HG03354 (cell line): ENCODE data around the gene FBLIM1.

Experiments used
- ATAC-seq: cut with Tn5 transposase; IDR thresholded peaks from one replicate; pipeline ENCODE4 v1.9.1; 2021; ENCODE audit warnings: mild to moderate bottlenecking; ENCODE audit not compliant: unreplicated experiment, poor library complexity, severe bottlenecking

FBLIM1 gene

DNA sequence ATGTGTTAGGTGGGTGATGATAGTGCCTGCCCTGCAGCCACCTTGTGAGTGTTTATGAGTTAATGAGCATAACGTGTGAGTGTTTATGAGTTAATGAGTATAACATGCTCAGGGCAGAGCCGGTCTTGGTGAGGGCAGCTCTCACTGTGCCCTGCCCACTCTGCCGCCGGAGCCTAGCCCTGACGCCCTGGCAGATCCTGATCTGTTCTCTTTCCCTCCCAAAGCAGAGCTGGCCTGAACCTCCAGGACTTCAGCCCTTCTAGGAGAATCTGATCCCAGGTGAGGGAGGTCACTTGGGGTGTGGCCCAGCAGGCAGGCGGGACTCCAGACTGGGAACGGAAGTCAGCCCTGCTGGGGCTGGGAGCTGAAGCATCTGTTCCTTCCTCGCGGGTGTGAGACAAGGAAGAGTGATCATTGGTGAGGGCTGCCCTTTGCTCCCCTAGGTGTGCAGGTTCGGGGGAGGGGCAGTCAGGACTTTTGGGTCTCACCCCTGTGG is 5.7 kb downstream of the FBLIM1 start:
- ATAC-seq: no peak

DNA sequence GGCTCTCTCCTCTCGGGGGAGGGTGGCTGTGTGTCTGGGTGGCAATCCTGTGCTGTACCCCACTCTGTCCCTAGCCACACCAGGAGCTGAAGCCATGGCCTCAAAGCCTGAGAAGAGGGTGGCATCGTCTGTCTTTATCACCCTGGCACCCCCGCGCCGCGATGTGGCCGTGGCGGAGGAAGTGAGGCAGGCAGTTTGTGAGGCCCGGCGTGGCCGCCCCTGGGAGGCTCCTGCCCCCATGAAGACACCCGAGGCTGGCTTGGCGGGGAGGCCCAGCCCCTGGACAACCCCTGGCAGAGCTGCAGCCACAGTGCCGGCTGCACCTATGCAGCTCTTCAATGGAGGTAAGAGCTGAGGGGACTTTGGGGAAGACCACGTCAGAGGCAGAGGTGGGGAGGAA is 6.3 kb downstream of the FBLIM1 start:
- no peak for ATAC-seq

DNA sequence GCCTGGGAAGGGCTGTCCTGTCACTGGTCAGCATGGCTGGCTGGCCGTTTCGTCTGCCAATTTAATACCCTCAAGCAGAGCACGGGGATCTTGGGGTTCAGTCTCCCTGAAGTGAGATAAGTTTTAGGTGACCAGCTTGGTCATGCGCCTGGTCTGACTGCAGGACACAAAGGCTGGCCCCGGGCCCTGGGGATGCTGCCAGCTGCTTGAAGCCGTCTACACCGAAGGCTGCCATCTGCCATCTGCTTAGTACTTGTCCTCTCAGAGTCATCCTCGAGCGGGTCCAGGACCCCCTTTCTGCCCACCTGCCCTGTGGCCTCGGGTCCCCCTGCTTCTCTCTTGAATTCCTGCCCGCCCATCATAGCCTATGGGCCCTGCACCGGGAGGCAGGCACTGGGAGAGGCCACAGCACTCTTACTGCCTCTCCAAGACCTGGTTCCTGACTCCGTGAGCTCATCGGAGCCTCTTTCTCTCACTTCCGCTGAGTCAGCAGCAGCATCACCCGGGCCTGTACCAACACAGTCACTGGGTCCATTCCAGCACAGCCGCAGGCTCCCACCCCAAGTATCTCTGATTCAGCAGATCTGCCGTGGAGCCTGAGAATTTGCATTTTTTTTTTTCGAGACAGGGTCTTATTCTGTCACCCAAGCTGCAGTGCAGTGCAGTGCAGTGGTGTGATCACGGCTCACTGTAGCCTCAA is 7.0 kb downstream of the FBLIM1 start:
- ATAC-seq: no peak

DNA sequence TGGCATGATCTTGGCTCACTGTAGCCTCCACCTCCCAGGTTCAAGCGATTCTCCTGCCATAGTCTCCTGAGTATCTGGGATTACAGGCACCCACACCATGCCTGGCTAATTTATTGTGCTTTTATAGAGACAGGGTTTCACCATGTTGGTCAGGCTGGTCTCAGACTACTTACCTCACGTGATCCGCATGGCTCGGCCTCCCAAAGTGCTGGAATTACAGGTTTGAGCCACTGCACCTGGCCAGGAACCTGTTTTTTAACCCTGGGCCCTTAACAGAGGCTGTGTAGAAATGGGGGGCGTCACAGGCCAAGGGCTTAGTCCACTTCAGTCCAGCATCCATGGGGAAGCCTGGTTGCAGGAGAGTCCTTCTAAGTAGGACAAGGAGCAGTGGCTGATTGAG is 9.3 kb downstream of the FBLIM1 start:
- no peak for ATAC-seq

DNA sequence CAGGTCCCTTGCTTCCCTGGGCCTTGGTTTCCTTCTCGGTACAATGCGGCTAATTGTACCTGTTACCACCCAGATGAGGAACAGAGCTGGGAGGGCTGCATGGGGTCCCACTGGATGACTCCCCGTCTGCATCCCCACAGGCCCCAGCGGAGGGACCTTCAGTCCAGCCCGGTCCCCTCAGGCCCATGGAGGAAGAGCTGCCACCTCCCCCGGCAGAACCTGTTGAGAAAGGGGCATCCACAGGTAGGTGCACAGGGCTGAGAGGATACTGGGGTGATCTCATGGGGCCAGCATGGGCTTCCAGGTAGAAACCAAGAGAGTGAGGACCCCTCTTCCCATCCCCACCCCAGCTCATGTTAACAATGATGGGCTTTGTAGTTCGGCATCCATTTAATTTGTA is 9.8 kb downstream of the FBLIM1 start:
- no peak for ATAC-seq

DNA sequence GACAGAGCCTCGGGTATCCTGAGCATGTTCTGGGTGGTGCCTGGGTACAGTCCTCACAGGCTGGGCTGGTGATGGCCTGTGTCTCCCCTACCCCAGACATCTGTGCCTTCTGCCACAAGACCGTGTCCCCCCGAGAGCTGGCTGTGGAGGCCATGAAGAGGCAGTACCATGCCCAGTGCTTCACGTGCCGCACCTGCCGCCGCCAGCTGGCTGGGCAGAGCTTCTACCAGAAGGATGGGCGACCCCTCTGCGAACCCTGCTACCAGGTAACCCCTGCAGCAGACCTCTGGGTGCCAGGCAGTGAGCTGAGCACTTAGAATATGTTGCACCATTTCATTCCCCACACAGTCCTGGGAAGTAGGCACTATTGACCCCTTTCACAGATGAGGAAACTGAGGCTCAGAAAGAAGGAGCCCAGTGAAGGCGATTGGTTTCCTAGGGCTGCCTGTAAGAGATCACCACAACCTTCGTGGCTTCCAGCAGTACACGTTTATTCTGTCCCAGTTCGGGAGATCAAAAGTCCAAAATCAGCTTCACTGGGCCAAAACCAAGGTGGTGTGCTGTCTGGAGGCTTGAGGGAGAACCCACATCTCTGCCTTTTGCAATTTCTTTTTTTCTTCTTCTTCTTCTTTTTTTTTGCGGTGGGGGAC is 11.8 kb downstream of the FBLIM1 start:
- no peak for ATAC-seq

DNA sequence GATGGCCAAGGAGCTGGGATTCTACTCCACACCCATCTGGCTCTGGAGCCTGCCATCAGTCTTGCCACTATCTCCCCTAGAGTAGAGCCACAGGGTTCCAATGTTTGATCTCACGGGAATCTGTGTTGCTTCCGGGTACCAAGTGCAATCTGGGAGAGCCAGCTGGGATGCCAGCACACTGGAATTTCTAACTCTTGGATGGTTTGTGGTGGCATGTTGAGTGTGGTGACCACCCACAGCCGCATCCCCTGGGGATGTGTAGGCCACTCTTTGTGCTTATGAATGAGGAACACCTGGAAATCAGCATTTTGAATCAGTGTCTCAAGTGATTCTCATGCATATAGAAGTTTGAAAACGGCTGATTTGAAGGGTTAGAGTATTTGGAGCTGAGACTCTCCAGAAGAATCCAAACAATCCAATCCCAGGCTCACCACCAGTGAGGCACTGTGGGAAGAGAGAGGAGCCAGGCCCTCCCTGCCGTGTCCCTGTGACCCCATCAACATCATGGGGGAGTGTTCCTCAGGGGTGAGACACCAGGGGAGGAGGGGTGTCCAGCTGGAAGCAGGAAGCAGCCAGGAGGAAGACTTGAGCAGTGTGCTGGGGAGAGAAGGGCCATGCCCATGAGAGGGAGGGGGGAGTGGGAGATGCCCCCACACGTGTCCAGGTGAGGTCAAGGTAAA is 13.4 kb downstream of the FBLIM1 start:
- ATAC-seq: no peak

DNA sequence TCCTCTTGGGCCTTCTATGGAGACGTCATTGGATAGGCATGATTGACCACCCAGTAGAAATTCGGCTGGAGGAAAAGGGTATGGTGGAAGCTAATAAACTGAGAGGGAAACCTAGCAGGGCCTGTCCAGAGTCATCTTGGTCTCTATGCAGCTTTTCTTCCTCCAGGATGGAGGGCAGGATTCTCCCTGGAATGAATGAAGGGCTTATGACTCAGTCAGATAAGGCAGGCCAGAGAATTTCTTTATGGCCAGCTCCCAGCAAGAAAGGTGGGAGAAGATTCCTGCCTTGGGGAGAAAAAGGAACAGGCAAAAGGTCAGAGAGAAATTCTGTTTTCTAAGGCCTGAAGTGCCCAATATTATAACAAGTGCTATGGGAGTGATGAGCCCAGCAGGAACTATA is 17.1 kb downstream of the FBLIM1 start:
- ATAC-seq: no peak

DNA sequence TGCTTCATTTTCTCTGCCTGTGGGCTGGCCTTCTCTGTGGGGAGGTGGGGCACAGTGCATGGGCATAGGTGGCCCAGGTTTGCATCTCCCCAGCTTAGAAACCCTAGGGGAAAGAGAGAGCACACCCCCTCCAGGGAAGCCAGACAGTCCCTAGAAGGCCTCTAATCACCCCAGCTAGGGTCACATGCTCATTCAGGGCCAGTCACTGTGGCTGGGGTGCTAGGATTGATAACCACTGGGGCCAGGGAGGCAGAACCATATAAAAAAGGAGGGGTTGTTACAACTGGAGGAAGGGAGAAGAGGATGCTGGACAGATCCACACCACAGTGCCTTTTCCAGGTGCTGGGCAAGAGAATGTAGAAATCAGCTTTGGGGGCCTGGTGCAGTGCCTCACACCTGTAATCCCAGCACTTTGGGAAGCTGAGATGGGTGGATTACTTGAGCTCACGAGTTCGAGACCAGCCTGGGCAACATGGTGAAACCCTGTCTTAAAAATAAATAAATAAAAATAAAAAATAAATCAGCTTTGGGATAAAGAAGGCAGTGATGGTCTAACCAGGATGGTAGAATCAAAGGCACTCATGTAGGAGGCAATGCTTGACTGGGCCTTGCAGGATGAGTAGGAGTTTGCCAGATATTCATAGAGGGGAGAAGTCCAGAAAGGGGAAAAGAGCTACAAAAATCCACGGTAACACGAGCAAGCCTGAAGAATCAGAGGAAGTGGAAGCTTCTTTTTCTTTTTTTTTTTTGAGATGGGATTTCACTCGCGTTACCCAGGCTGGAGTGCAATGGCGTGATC is 19.5 kb downstream of the FBLIM1 start:
- ATAC-seq: no peak

DNA sequence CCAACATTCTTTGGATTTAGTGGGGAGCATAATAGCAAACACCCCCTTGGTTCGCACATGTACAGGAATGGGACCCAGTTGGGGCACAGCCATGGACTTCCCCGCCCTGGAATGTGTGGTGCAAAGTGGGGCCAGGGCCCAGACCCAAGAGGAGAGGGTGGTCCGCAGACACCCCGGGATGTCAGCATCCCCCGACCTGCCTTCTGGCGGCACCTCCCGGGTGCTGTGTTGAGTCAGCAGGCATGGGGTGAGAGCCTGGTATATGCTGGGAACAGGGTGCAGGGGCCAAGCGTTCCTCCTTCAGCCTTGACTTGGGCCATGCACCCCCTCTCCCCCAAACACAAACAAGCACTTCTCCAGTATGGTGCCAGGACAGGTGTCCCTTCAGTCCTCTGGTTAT is 27.1 kb downstream of the FBLIM1 start:
- no peak for ATAC-seq

DNA sequence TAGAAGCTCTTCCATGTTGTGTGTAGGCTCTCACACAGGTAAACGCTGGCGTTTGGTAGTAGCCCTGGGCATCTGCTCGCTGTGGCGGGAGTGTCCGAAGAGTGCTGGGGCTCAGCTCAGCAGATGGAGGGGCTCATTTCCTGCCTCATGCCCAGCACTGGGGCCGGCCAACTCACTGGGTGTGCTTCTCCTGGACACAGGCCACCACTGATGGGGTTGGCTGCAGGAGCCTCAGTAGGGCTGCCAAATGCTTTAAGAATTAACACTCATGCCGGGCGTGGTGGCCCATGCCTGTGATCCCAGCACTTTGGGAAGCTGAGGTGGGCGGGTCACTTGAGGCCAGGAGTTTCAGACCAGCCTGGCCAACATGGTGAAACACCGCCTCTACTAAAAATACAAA is 28.0 kb downstream of the FBLIM1 start:
- no peak for ATAC-seq

DNA sequence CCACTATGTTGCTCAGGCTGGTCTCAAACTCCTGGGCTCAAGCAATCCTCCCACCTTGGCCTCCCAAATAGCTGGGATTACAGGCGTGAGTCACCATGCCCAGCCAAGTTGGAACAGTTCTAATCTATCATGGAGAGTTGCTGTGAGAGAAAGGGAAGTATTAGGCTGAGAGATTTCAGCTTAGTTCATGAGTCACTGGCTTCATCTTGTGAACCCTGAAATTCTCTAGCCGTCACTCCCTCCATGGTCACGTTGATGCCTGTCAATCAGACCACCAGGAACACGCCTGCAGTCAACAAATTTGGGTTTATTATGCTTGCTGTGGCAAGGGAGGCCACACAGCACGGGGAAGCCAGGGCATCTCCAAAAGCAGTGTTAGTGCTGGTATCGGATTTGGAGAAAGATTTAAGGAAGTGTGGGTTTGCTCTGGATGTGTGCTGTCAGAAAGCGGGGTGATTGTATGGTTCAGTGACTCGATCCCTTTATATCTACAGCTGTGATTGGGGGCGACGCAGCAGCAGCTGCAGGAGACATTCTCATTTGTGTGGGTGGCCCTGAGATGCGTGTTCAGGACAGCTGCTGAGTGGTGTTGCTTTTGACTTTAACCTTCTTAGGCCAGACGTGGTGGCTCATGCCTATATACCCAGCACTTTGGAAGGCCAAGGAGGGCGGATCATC is 30.2 kb downstream of the FBLIM1 start:
- ATAC-seq: no peak

DNA sequence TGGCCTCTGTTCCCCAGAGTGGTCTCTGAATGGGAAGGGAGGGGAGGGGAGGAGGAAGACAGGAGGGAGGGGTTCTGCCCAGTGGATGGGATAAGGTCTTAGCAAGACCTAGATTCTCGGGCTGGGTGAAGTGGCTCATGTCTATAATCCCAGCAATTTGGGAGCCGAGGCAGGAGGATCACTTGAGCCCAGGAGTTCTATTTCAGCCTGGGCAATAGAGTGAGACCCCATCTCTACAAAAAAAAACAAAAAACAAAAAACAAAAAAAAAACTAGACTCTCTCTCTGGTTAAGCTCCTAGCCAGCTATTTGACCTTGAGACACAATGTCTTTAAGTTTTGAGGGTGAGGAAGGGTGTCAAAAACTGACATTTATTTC is 37.5 kb downstream of the FBLIM1 start:
- ATAC-seq: no peak

DNA sequence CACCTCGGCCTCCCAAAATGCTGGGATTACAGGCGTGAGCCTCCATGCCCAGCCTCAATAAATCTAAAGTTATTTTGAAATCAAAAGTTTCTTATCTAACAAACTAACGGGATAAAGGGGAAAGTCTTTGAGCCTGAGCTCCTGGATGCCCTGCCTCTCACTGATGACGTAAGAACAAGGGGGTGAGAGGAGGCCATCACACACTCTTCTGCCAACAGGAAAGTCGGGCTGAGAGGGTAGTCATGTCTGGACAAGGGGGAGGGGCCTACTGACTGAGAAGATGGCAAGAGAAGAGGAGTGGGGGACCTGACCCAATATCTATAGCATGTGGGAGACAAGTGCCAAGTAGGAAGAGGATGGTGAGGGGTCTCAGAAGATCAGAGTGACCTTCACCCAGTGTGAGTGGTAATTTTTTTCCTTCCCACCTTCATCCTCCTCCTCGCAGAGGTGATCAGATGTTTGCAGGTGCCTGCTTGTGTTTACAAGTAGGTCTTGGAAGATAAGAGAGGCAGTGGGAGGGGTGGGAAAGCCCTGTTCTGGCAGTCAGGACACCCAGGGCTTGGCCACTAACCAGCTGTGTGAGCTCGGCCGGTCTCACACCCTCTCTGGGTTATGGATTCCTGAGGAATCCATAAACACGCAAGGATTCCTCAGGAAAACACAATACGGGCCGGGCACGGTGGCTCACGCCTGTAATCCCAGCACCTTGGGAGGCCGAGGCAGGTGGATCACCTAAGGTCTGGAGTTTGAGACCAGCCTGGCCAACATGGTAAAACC is 39.2 kb downstream of the FBLIM1 start:
- ATAC-seq: no peak

DNA sequence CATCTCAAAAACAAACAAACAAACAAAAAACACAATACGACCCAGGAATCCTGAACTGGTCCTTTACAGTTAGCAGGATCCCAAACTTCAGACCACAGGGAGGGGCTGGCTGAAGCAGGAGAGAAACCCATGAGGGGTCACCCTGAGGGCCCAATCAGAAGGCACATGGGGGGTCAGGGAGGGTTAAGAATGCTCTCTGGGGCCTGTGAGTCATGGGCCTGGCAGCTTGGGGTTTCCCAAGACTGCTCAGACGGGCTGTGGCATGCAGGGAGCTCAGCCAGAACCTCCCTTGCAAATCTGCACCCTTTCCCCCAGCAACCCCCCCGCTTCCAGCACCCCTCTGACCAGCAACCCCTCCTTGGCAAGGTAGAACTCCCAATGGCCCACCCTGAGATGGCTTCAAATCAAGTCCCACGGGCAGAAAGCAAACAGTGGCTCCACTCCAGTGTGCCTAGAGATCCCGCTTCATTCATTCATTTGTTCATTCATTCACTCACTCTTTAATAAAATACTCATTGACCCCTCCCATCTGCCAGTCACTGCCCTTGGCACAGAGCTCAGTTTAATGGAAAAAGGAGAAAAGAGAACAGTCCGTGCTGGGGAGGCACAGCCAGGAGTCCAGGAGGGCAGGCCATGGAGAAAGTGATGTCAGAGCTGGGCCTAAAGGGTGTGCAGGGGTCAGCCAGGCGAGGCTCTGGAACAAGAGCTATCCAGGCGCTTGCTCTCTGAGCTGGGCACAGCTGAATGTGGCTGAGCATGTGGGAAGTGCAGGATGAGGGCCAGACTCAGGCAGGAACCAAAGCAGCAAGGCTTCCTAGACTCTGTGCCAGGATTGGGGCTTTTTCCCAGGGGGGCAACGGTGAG is 40.6 kb downstream of the FBLIM1 start:
- no peak for ATAC-seq

DNA sequence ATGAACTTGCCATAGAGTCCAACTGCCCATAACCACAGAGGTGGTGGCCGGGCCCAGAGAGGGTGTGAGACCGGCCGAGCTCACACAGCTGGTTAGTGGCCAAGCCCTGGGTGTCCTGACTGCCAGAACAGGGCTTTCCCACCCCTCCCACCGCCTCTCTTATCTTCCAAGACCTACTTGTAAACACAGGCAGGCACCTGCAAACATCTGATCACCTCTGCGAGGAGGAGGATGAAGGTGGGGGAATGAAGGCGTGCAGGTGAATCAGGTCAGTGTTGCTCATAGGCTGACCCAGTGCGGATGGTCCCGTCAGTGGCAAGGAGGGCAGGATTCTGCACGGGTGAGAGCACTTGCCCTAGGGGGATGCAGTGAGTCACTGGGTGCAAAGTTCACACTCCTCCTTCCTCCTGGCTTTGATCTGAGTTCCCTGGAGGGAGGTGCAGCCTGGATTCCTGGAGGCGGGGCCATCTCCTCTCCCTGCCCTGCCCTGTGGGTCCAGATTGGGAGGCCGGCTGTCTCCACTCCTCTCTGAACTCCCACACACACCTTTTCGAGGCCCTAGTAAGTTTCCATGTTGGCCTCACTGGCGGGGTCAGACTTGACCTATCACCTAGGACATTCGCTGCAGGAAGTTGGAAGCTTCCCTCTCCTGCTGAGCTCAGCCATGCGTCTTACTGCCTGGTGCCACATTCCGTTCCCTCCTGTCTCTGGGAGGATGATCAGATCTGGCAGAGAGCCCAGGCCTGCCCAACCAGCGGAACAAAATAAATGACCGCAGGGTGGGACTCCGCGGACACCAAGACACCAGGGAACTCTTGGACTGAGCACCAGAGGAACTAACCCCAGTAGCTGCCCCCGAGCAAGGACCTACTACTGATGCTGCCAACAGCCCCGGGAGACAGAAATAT is 41.6 kb downstream of the FBLIM1 start:
- no peak for ATAC-seq
